GM12872 (cell line): ENCODE results near the gene TNXB.

Source experiments
- TF ChIP-seq, protein P1 (sequence below): IDR thresholded peaks from 3 replicates; pipeline ENCODE4 v1.5.1; 2011; ENCODE audit warnings: low read depth, mild to moderate bottlenecking, low read length, moderate library complexity; ENCODE audit not compliant: insufficient read depth

TNXB gene

GRCh38 chr6:32089082-32089828, 19.9 kb downstream of the TNXB start:
- TF ChIP-seq, protein P1, sequence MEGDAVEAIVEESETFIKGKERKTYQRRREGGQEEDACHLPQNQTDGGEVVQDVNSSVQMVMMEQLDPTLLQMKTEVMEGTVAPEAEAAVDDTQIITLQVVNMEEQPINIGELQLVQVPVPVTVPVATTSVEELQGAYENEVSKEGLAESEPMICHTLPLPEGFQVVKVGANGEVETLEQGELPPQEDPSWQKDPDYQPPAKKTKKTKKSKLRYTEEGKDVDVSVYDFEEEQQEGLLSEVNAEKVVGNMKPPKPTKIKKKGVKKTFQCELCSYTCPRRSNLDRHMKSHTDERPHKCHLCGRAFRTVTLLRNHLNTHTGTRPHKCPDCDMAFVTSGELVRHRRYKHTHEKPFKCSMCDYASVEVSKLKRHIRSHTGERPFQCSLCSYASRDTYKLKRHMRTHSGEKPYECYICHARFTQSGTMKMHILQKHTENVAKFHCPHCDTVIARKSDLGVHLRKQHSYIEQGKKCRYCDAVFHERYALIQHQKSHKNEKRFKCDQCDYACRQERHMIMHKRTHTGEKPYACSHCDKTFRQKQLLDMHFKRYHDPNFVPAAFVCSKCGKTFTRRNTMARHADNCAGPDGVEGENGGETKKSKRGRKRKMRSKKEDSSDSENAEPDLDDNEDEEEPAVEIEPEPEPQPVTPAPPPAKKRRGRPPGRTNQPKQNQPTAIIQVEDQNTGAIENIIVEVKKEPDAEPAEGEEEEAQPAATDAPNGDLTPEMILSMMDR: no peak

- TF ChIP-seq, protein P1: no peak
Measured at GRCh38 chr6:32088487-32089049, 20.6 kb downstream of the TNXB start.

DNA sequence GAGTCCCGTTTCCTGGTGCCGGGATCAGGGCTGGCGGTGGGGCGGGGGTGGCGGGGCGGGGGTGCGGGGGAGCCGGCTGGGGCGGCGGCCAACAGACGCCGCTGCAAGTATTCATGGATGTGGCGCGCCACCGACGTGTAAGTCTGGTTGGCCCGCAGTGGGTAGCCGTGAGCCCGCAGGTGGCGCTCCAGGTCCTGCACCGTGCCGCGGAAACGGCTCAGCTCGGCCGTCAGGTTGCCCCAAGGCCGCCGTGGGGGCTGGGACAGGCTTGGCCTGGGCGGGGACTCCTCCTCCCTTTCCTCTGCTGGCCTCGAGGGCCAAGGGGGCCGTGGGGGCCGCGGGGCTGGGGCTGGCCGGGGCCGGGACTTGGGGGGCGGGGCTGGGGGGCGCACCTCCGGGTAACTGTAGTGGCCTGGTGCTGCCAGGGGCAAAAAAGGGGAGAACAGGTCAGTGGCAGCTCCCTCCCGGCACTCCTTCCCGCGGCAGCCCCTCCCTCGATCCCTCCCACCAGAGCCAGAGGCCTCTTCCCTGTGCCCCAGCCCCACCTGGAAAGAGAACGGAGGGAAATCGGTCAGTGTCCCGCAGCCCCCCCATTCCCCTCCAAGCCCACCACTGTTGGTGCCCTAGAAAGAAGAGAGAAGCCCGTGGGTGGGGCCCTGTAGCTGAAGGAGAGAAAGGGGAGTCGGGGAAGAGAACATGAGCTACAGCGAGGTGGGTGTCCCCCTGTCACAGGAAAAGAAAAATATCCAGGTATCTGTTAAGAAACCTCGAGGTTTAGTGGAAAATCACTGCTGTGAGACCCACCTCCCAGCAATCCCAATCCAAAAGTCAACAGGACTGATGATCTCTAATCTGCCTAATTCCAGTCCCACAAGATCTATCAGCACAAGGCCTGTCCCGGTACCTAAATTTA, 21.3 kb downstream of the TNXB start:
- TF ChIP-seq, protein P1: peak; percentile 60

DNA sequence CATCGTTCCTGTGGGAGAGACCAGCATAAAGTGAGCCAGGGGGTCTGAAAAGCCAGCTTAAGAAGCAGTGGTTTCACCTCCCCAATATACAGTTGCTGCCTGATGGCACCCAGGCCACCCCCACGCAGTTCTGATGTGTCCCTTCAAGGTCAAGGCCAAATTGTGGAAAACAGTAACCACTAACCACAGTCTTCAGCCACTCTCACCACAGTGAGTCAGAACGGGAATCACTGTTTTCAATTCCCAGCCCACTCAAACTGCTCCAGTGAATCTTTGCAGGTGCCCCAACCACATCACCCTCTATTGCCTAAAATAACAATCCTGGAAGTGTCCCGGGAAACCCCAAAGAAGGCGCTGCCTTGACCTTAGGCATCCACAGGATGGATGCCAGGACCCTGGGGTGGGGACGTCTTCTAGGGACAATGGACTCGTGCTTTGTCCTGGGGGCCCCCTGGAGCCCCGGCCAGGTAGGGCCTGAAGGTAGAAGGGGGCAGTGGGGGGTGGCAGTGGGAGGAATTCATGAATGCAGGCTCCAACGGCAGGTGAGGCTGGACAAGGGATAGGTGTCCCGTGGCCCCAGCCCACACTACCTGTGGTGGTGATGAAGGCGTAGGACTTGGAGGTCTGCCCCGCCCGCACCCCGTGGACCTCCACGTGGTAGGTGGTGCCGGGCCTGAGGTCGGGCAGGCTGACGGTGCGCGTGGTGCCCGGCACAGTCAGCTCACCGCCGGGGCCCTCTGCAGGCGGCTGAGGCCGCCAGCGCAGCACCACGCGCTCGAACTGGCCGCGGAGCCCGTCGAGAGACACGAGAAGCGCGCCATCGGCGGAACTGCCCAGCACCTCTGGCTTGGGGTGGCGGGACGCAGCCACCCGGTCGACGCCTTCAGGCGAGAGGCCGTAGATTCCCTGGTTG, 22.2 kb downstream of the TNXB start:
- TF ChIP-seq, protein P1: no peak

- TF ChIP-seq, protein P1: no peak
Measured at GRCh38 chr6:32085759-32086459, 23.2 kb downstream of the TNXB start.

- TF ChIP-seq, protein P1: no peak
Measured at GRCh38 chr6:32084780-32085179, 24.4 kb downstream of the TNXB start.
